Measurements from ENCODE around the gene ADCY9.
"Not testable (repeated sequence)": the region's sequence is repeated elsewhere in the genome, so short reads cannot be mapped to it uniquely, and the experiment has no call there.

DNA sequence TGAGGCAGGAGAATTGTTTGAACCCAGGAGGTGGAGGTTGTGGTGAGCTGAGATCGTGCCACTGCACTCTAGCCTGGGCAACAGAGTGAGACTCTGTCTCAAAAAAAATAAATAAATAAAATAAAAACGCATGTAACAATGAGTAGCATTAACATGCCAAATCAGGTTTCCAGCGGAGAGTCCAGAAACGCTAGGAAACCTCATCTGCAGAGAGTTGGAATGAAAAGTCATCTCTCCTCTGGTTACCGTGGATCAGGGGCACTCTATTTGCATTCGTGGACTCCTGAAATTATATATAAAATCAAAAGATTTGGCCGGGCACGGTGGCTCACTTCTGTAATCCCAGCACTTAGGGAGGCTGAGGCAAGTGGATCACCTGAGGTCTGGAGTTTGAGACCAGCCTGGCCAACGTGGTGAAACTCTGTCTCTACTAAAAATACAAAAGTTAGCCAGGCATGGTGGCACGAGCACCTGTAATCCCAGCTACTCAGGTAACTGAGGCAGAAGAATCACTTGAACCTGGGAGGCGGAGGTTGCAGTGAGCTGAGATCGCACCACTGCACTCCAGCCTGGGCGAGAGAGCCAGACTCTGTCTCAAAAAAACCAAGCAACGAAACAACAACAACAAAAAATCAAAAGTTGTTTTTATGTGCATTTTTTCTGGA is 156.2 kb downstream of the ADCY9 start:
- TF ChIP-seq, protein P1, sequence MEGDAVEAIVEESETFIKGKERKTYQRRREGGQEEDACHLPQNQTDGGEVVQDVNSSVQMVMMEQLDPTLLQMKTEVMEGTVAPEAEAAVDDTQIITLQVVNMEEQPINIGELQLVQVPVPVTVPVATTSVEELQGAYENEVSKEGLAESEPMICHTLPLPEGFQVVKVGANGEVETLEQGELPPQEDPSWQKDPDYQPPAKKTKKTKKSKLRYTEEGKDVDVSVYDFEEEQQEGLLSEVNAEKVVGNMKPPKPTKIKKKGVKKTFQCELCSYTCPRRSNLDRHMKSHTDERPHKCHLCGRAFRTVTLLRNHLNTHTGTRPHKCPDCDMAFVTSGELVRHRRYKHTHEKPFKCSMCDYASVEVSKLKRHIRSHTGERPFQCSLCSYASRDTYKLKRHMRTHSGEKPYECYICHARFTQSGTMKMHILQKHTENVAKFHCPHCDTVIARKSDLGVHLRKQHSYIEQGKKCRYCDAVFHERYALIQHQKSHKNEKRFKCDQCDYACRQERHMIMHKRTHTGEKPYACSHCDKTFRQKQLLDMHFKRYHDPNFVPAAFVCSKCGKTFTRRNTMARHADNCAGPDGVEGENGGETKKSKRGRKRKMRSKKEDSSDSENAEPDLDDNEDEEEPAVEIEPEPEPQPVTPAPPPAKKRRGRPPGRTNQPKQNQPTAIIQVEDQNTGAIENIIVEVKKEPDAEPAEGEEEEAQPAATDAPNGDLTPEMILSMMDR (IDR thresholded peaks at IDR 0.05) = not testable (repeated sequence)
- TF ChIP-seq POLR2A, POLR2AphosphoS5 (IDR thresholded peaks at IDR 0.05): not testable (repeated sequence)

Measured in breast epithelium (tissue), 3 donors.